HG02571 (cell line): ENCODE measurements around the gene DUSP6.

Experiments
- ATAC-seq: cut with Tn5 transposase; IDR thresholded peaks from one replicate; pipeline ENCODE4 v1.9.1; 2021; ENCODE audit warnings: mild to moderate bottlenecking, moderate library complexity; ENCODE audit not compliant: unreplicated experiment

The DUSP6 gene

DNA sequence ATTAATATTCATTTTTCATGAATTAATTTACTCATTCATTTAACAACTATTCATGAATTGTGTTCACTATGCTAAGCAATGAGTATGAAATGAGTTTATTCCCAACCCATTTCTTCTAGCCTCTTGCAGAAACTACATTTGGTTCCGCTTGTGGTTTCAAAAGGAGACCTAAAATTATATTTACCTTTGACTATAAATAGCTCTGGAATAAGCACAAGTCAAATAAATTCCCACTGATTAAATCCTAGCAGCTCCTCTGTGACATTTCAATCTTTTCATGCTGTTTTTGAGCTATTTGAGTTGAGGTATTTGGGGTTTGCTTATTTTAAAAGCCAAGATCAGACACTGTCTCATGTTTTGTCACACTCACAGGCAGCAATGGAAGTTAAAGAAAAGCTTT lies 46.9 kb downstream of the DUSP6 start:
- ATAC-seq, result no peak

DNA sequence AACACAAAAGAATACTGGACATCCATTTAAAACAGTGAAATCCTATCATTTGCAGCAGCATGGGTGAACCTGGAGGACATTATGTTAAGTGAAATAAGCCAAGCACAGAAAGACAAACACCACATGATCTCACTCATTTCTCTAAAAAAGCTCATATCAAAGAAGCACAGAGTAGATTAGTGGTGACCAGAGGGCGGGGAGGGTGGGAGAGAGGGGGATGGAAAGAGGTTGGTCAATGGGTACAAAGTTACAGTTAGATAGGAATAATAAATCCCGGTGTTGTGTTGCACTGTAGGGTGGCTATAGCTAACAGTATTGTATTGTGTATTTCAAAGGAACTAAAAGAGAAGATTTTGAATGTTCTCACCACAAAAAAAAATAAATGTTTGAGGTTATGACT lies 52.4 kb downstream of the DUSP6 start:
- ATAC-seq, result no peak

DNA sequence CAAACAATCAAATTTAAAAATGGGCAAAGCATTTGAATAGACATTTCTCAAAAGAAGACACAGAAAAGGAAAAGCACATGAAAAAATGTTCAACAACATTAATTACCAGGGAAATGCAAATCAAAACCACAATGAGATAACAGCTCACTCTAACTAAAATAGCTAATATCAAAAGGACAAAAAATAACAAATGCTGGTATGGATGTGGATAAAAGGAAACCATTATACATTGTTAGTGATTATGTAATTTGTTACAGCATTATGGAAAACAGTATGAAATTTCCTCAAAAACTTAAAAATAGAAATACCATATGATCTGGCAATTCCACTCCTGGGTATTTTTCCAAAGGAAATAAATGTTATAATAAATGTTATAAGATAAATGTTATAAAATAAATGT lies 52.9 kb downstream of the DUSP6 start:
- no peak for ATAC-seq
